Bronchial epithelial cell (primary cell): ENCODE results near the gene OXA1L. TPM values are rescaled to one million over a fixed set of nuclear protein-coding genes. Genes with fewer than 3 reads are reported as not detected.

ENCODE experiments used
- DNase-seq: peaks from one replicate; pipeline ENCODE4 v3.0.0-alpha.2; 2010; ENCODE audit warnings: low read depth
- FAIRE-seq: peaks from 2 replicates; lab custom pipeline; 2011; peaks lifted over from hg19 to GRCh38; lab: Jason Lieb, UNC
- H3K27me3 ChIP-seq: 2 replicates; pipeline ENCODE4 v1.5.1; 2011; ENCODE audit warnings: low read length; ENCODE audit not compliant: control insufficient read depth, insufficient read depth
- H3K36me3 ChIP-seq: 2 replicates; pipeline ENCODE4 v1.5.1; 2011; ENCODE audit warnings: low read length; ENCODE audit not compliant: control insufficient read depth, insufficient read depth
- H3K4me3 ChIP-seq: 2 replicates; pipeline ENCODE4 v1.5.1; 2011; ENCODE audit warnings: mild to moderate bottlenecking, low read depth, low read length, control low read depth
- CTCF ChIP-seq: IDR thresholded peaks from 2 replicates; pipeline ENCODE4 v1.5.1; 2011; ENCODE audit warnings: mild to moderate bottlenecking, moderate library complexity, low read length, control low read depth, inconsistent platforms; ENCODE audit not compliant: insufficient read depth, severe bottlenecking
- total RNA-seq: library from RNA; depleted of rRNA; stranded (reverse); fragments of >200 nt; gene quantifications from 2 replicates; pipeline ENCODE4 v1.2.1, GENCODE V29; 2014

Gene OXA1L
- total RNA-seq, 1 donor from 2014 or later = 29.2 TPM

GRCh38 chr14:22822016-22822570, 55.6 kb downstream of the OXA1L start:
- TF ChIP-seq CTCF = no peak
- DNase-seq = no peak
- FAIRE-seq = no peak
- Histone ChIP-seq H3K4me3 (peak overlapping the region; percentile 35), H3K27me3 (no peaks in the 10 kb centered on the region), H3K36me3 (no peaks in the 10 kb centered on the region)

Other genes starting within 250 kb of the OXA1L start
- 193 and 236 TPM in 2 replicates for gene DAD1, start 177.5 kb upstream of the OXA1L start, total RNA-seq
- 5.3 and 8.2 TPM in 2 replicates for gene ABHD4, start 168.4 kb upstream of the OXA1L start, total RNA-seq
- not detected in 2 replicates for gene OR6J1, start 122.3 kb upstream of the OXA1L start, total RNA-seq
- 0.51 and 0.79 TPM in 2 replicates for gene SLC7A7, start 48.7 kb downstream of the OXA1L start, total RNA-seq
- gene MRPL52, start 63.2 kb downstream of the OXA1L start, total RNA-seq = 33.2 and 38.7 TPM in 2 replicates
- 126 and 140 TPM in 2 replicates for gene MMP14, start 69.9 kb downstream of the OXA1L start, total RNA-seq
- 34.8 and 63.6 TPM in 2 replicates for gene LRP10, start 105.1 kb downstream of the OXA1L start, total RNA-seq
- under 0.01 TPM in 1 of 2 replicates, not detected in the other for gene REM2, start 116.5 kb downstream of the OXA1L start, total RNA-seq
- 26.6 and 41.2 TPM in 2 replicates for gene RBM23, start 152.5 kb downstream of the OXA1L start, total RNA-seq
- 79.2 and 91.1 TPM in 2 replicates for gene PRMT5, start 162.7 kb downstream of the OXA1L start, total RNA-seq
- gene HAUS4, start 190.4 kb downstream of the OXA1L start, total RNA-seq = 58.8 and 113 TPM in 2 replicates
- 174 and 223 TPM in 2 replicates for gene AJUBA, start 215.9 kb downstream of the OXA1L start, total RNA-seq
- 6.3 and 7.4 TPM in 2 replicates for gene C14orf93, start 243.5 kb downstream of the OXA1L start, total RNA-seq